ENCODE measurements around the gene DHRS7B. TPM values are rescaled to one million over a fixed set of nuclear protein-coding genes. Genes with fewer than 3 reads are reported as not detected.
"Not testable (repeated sequence)": the region's sequence is repeated elsewhere in the genome, so short reads cannot be mapped to it uniquely, and the experiment has no call there.

DHRS7B gene
- total RNA-seq, 4 donors from 2014 or later: 17.0 to 44.2 (median 37.4) TPM

GRCh38 chr17:21124086-21124485 lies 2.7 kb upstream of the DHRS7B start:
- Histone ChIP-seq H3K36me3 (no peaks in the 10 kb centered on the region), H3K27ac (no peak overlapping the region), H3K27me3 (peaks cover 4% of the 10 kb centered on the region), H3K9me3 (no peaks in the 10 kb centered on the region), H3K4me3 (no peak overlapping the region), H3K4me1 (peaks cover 0 to 39% (median 15%) of the 10 kb centered on the region in 3 donors)
- TF ChIP-seq EP300 (IDR thresholded peaks at IDR 0.05) (no peak), POLR2AphosphoS5 (IDR thresholded peaks at IDR 0.05) (no peak), POLR2A (IDR thresholded peaks at IDR 0.05) (no peak), CTCF (IDR thresholded peaks at IDR 0.05) (no peak)
- WGBS, 2 donors (ENCODE audit: low coverage in 1 of 2): 35 to 49% methylated on average over 3 to 4 of the region's 4 CpGs
- no peak for ATAC-seq

- 70 to 79% methylated on average over 2 to 4 of the region's 4 CpGs for WGBS, 2 donors (ENCODE audit: low coverage in 1 of 2)
- H3K4me3 ChIP-seq, H3K9me3 ChIP-seq, ATAC-seq, H3K27ac ChIP-seq, H3K36me3 ChIP-seq, H3K27me3 ChIP-seq: not testable (repeated sequence)
- peaks cover 0 to 38% (median 13%) of the 10 kb centered on the region in 3 donors for H3K4me1 ChIP-seq
Measured at GRCh38 chr17:21124517-21124916, 2.2 kb upstream of the DHRS7B start.

GRCh38 chr17:21125862-21126261 lies 902 bp upstream of the DHRS7B start:
- peaks cover 0 to 30% (median 10%) of the 10 kb centered on the region in 3 donors for H3K4me1 ChIP-seq
- TF ChIP-seq POLR2A (IDR thresholded peaks at IDR 0.05) (no peak), POLR2AphosphoS5 (IDR thresholded peaks at IDR 0.05) (no peak), EP300 (IDR thresholded peaks at IDR 0.05) (no peak), CTCF (IDR thresholded peaks at IDR 0.05) (no peak)
- peaks cover 4% of the 10 kb centered on the region for H3K27me3 ChIP-seq
- H3K27ac ChIP-seq: no peak overlapping the region
- H3K36me3 ChIP-seq: no peaks in the 10 kb centered on the region
- H3K4me3 ChIP-seq: no peak overlapping the region
- ATAC-seq: no peak
- WGBS, 2 donors (ENCODE audit: low coverage in 1 of 2): 51 to 77% methylated on average over 6 of the region's 6 CpGs
- H3K9me3 ChIP-seq: no peaks in the 10 kb centered on the region

GRCh38 chr17:21127509-21128077 lies 829 bp downstream of the DHRS7B start:
- ATAC-seq: no peak
- Histone ChIP-seq H3K4me1 (peaks cover 0 to 30% (median 10%) of the 10 kb centered on the region in 3 donors), H3K4me3 (peak overlapping the region; percentile 66 to 91), H3K9me3 (no peaks in the 10 kb centered on the region), H3K27me3 (peaks cover 4% of the 10 kb centered on the region), H3K36me3 (no peaks in the 10 kb centered on the region), H3K27ac (peak overlapping the region; percentile 84 to 98 (median 94))
- WGBS, 2 donors (ENCODE audit: low coverage in 1 of 2): 23 to 33% methylated on average over 6 to 8 of the region's 9 CpGs
- TF ChIP-seq POLR2A (IDR thresholded peaks at IDR 0.05) (no peak), POLR2AphosphoS5 (IDR thresholded peaks at IDR 0.05) (no peak), EP300 (IDR thresholded peaks at IDR 0.05) (no peak), CTCF (IDR thresholded peaks at IDR 0.05) (no peak)

- no peak for ATAC-seq
- WGBS, 2 donors (ENCODE audit: low coverage in 1 of 2): 20 to 56% methylated on average over 4 to 9 of the region's 9 CpGs
- no peaks in the 10 kb centered on the region for H3K36me3 ChIP-seq
- H3K4me3 ChIP-seq: no peak overlapping the region
- no peak overlapping the region for H3K27ac ChIP-seq
- no peaks in the 10 kb centered on the region for H3K9me3 ChIP-seq
- TF ChIP-seq CTCF (IDR thresholded peaks at IDR 0.05) (peak in 3 of 4 experiments; percentile 20 to 55 (median 52)), EP300 (IDR thresholded peaks at IDR 0.05) (no peak)
- H3K27me3 ChIP-seq: peaks cover 4% of the 10 kb centered on the region
- H3K4me1 ChIP-seq: peaks cover 0 to 30% (median 10%) of the 10 kb centered on the region in 3 donors
Measured at GRCh38 chr17:21129023-21129681, 2.4 kb downstream of the DHRS7B start.
